Activated CD8-positive, alpha-beta memory T cell treated with anti-CD3 and anti-CD28 coated beads for 4 hours (primary cell): ENCODE results near the gene ATP5MG.
"Not testable (repeated sequence)": the region's sequence is repeated elsewhere in the genome, so short reads cannot be mapped to it uniquely, and the experiment has no call there.

ENCODE experiments used
- DNase-seq, 2 donors: peaks; one replicate each; pipeline ENCODE4 v3.0.0-alpha.2; 2020; ENCODE audit warnings: low read depth in 2 of 2

The ATP5MG gene

DNA sequence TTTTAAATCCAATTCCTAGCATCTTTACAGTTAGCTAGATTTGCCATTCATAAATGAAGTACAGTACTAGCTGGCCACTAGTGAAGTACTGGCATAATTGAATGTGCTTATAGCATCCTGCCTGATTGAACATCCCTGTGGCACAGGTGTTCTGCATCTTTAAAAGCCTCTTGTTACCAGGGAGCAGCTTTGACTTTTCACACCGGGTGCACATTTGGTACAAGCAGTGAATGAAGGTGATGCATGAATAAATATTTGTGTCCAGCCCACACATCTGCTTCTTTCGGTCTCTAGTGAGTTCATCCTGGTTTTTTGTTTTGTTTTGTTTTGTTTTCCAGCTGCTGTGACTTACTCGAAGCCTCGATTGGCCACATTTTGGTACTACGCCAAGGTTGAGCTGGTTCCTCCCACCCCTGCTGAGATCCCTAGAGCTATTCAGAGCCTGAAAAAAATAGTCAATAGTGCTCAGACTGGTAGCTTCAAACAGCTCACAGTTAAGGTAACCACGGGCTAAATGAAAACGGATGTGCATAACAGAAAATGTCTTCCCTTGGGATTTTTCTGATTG is 5.3 kb downstream of the ATP5MG start:
- DNase-seq = no peak

DNA sequence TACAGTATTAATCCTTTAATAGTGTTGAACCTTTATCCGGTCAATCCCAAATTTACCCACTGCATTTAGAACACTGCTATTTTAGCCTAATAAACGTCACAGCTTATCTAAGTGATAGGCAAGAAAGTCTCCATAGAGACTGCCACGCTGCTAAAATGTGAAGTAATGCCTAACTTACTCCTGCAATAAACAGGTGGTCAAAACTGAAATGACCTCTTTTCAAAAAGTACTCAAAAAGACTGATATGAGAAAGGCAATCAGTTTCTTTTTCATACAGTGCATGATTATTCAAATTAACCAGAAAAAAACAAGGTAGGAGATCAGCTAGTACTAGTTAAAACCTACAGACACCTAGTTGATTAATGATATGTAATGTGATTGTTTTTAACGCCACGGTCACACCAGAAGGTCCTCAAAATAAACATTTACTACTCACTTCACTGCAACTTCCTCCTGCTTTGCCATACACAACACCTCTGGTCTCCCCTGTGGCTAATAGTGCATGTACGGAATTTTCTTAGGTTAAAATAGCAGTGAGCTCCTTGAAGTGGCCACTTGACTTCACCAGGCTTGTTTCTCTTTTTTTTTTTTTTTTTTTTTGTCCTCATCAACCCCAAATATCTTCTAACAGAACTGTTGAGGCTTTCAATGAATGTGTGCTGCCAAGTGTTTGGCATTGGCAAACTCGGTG is 8.8 kb downstream of the ATP5MG start:
- no peak for DNase-seq

DNA sequence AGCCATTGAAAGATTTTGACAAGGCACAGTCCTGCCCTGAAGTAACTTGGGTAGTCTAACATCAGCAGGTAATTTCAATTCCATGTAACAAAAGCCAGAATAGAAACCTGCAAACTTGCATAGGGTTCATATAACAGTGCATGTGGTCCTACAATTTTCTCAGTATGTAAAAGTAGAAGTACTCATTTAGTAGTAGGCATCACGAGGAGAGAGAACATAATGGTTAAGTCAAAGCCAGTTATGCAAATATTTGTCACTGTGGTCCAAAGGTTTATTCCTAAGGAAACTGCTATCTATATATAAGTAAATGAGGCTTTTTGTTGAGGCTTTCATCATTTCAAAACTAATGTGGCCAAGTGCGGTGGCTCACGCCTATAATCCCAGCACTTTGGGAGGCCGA is 10.1 kb downstream of the ATP5MG start:
- no peak for DNase-seq

DNA sequence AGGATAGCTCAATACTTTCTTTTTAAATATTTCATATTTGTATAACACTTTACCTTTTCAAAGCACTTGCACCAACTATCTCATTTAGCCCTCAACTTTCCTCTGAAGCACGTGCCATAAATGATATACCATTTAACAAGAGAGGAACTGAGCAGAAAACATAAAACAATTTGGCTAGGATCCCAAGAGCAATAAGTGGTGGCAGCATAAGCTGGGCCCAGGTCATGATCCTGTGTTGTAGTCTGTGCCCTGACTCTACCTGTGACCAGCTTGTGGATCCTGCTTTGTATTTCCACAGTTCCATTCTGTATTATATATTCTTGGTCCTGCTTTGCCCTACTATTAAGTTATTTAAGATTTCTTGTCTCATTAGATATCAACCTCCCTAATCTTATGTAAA is 11.5 kb downstream of the ATP5MG start:
- no peak for DNase-seq

GRCh38 chr11:118415062-118415738 is 13.8 kb downstream of the ATP5MG start:
- DNase-seq = no peak

- DNase-seq = no peak
Measured at GRCh38 chr11:118415739-118416068, 14.3 kb downstream of the ATP5MG start.

DNA sequence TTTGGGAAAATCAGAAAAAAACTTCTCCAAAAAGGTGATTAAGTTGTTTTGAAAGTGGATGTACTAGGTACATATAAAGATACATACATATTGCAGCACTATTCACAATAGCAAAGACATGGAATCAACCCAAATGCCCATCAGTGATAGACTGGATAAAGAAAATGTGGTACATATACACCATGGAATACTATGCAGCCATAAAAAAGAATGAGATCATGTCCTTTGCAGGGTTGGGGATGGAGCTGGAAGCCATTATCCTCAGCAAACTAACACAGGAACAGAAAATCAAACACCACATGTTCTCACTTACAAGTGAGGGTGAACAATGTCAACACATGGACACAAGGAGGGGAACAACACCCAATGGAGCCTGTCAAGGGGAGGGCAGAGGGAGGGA is 15.5 kb downstream of the ATP5MG start:
- not testable (repeated sequence) for DNase-seq

DNA sequence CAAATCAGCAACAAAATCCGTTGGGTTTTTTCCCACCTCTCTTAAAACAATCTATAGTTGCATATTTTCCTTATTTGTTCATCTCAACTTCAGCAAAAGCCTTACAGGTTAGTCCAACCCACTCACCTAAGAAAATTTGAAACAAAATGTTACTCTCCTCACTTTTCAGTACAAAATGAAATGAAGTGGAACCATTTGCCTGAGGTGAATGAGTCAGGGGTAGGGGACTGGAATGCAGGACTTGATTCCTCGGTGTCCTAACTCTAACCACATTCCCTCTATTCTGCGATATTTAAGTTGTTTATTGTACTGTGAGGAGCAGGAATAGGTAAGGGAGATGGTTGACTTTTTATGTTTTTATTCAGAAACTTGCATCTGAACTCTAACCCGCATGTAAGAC is 16.4 kb downstream of the ATP5MG start:
- DNase-seq = no peak

DNA sequence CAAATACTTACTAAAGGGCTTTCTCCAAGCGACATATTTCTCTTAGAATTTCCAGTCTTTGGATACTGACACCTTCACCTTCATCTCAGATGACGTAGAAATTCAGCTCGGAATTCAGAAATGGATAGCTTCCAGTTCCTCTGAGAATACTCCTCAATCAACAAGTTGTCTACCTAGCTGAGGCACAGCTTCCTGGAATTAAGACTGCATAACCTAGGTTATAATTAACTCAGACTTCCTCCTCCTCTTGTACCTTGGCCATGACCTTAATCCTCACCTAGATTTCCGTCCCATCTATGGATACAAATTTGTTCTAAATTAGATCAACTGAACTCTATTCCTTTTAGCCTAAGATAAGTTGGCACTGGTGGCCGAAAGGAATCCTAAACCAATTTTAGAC is 17.4 kb downstream of the ATP5MG start:
- no peak for DNase-seq

- no peak for DNase-seq
Measured at GRCh38 chr11:118427707-118428106, 26.3 kb downstream of the ATP5MG start.

- no peak for DNase-seq
Measured at GRCh38 chr11:118430956-118431355, 29.6 kb downstream of the ATP5MG start.

- no peak for DNase-seq
Measured at GRCh38 chr11:118434123-118434552, 32.7 kb downstream of the ATP5MG start.

GRCh38 chr11:118434553-118435289 is 33.3 kb downstream of the ATP5MG start:
- DNase-seq = no peak

GRCh38 chr11:118435290-118435892 is 34.0 kb downstream of the ATP5MG start:
- DNase-seq = peak in 1 of 2 donors; percentile 25

- DNase-seq = peak; percentile 83 to 84
Measured at GRCh38 chr11:118435893-118436624, 34.7 kb downstream of the ATP5MG start, which contains the start of gene KMT2A. KMT2A (plus strand) TSS chr11:118436492; CDS start chr11:118436513, 21 bp downstream.

DNA sequence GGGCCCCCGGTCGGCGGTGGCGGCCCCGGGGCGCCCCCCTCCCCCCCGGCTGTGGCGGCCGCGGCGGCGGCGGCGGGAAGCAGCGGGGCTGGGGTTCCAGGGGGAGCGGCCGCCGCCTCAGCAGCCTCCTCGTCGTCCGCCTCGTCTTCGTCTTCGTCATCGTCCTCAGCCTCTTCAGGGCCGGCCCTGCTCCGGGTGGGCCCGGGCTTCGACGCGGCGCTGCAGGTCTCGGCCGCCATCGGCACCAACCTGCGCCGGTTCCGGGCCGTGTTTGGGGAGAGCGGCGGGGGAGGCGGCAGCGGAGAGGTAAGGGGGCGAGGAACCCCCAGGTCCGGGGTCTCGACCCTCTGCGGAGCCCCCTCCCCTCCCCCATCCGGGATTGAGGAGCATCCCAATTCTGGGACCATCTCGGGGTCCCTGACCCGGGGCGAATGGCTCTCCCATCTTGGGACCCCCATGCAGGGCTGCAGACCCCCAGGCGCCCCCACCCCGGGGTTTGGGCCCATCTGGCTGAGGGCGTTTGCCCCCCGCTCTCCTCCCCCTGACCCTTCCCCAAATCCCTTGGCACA is 35.3 kb downstream of the ATP5MG start:
- DNase-seq = peak in 1 of 2 donors; percentile 14

- peak in 1 of 2 donors; percentile 34 for DNase-seq
Measured at GRCh38 chr11:118437208-118438125, 36.1 kb downstream of the ATP5MG start.

DNA sequence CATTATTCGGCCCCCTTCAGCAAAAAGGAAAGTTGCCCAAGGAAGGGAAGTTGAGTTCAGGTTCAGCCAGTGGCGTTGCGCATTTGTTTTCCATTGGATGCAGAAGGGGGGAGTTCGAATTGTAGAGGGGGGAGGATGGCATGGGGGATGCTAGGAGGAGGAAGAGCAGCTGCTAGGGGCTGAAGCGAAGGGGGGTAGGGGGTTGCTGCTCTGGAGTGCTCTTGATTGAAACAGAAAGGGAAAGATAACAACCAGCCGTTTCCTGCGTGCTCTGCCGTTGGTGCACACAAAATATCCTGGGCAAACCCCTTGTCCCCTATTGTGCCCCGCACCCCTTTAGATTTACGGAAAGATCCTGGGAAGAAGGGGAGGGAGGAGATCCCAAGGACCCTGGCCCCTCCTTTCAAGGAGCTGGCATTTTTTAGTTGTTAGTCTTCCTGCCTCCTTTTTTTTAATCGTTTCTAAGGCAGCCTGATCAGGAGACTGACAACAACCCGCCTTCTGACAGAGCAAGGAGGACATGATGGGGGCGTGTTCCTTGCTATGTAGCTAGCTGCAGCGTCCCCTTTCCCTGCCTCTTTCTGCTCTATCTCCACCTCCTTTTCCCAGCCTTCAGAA is 37.0 kb downstream of the ATP5MG start:
- no peak for DNase-seq

DNA sequence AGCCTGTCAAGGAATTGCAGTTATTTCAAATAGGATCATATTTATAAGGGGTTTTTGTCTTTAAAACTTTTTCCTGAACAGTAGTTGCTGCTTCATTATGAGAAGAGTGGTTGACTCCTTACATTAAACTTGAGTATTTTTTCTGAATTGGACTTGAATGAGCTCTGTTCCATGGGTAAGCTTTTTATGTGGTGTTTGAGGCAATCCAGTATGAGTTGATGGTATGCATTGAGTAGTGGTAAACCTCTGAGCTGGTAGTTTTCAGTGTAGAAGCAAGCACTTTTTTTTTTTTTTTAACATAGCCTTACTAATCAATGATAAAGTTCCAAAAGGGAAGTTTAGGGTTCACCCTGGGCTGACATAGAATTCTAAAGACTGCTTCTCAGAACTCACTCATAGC is 38.2 kb downstream of the ATP5MG start:
- DNase-seq = no peak
